Measurements from ENCODE around the gene MRPL36.

Gene MRPL36

DNA sequence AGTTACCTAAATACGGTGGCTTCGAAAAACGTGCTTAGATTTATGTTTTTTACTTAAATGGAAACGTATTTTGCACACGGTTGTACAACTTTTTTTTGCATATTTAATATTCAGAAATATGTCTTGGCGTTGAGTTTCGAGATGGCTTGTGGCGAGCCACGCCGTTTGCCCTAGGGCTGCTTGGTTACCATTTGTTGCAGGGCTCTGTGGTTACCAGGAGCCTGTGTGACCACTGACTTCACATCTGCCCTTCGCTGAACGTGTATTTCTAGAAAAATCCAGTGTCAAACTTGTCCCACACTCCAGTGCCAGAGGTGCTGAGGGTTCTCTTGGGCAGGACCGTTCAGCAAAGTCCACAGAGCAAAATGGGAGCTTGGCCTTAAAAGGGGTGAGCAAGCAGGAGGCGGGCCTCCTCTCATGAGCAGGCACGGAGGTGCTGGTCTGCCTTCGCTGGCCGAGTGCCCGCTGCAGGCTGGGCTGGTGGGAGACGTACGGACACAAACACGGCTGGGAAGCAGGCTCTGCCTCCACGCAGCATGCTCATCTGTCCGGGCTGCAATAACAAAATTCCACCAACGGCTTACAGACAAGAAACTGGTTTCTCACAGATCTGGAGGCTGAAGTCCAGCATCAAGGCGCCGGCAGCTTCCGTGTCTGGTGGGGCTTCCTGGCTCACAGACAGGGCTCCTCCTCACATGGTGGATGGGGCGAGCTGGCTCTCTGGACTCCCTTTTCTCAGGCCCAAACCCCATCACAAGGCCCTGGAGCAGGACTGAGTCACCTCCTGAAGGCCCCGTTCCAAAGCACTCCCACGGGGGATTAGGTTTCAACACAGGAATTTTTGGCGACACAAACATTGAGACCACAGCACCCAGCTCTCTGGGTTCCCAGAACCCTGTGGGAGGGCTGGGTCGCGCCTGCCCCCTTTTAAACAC lies 5.4 kb downstream of the MRPL36 start:
- Histone ChIP-seq H3K9me3 (ENCODE audit: insufficient read depth, low read length) (no peaks in the 10 kb centered on the region), H3K79me2 (ENCODE audit: low read length) (peaks cover 17% of the 10 kb centered on the region), H3K4me1 (ENCODE audit: low read length) (peaks cover 28% of the 10 kb centered on the region), H3K4me3 (ENCODE audit: low read length) (no peak overlapping the region), H4K20me1 (ENCODE audit: insufficient read depth, low read length) (no peaks in the 10 kb centered on the region), H2AFZ (ENCODE audit: low read depth, low read length) (no peak overlapping the region), H3K36me3 (replicated peaks; ENCODE audit: low read depth, low read length) (peaks cover 9% of the 10 kb centered on the region), H3K4me2 (ENCODE audit: low read length) (no peak overlapping the region), H3K9ac (ENCODE audit: low read length) (no peak overlapping the region), H3K27me3 (ENCODE audit: low read depth, low read length) (no peaks in the 10 kb centered on the region), H3K27ac (ENCODE audit: low read length) (no peak overlapping the region)
- TF ChIP-seq CTCF (IDR thresholded peaks at IDR 0.05; ENCODE audit: low read depth, low read length) (no peak), EZH2phosphoT487 (IDR thresholded peaks at IDR 0.05; ENCODE audit: low read depth) (no peak)

DNA sequence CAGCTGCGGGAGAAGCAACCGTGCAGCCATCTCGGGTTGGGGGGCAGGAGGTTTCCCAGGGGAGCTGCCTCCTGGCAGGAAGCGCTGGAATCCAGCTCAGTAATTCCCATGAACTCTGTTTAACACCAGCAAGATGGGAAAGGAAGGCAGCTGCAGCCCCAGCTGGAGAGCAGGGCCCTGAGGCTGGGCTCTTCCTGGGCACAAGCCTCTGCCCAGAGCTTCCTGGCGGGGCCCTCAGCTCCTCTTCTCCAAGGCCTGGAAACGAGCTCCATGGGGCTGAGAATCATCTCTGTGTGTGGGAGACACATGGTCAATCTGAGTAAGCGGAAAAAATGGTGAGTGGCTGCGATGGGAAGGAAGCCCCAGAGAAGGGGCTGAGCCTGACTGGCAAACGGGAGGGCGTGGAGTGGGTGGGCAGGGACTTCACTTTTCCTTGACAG lies 6.3 kb downstream of the MRPL36 start:
- TF ChIP-seq EZH2phosphoT487 (IDR thresholded peaks at IDR 0.05; ENCODE audit: low read depth): no peak
- no peak for TF ChIP-seq CTCF (IDR thresholded peaks at IDR 0.05; ENCODE audit: low read depth, low read length)
- Histone ChIP-seq H3K36me3 (replicated peaks; ENCODE audit: low read depth, low read length) (peaks cover 9% of the 10 kb centered on the region), H2AFZ (ENCODE audit: low read depth, low read length) (peak overlapping the region; percentile 48; the same call in 1 of the 2 replicates), H3K79me2 (ENCODE audit: low read length) (peaks cover 8% of the 10 kb centered on the region), H3K4me2 (ENCODE audit: low read length) (peak overlapping the region; percentile 48), H4K20me1 (ENCODE audit: insufficient read depth, low read length) (no peaks in the 10 kb centered on the region), H3K4me3 (ENCODE audit: low read length) (peak overlapping the region; percentile 42), H3K4me1 (ENCODE audit: low read length) (peaks cover 24% of the 10 kb centered on the region), H3K27ac (ENCODE audit: low read length) (peak overlapping the region; percentile 72), H3K27me3 (ENCODE audit: low read depth, low read length) (no peaks in the 10 kb centered on the region), H3K9me3 (ENCODE audit: insufficient read depth, low read length) (no peaks in the 10 kb centered on the region), H3K9ac (ENCODE audit: low read length) (no peak overlapping the region)

- peaks cover 5% of the 10 kb centered on the region for H3K36me3 ChIP-seq (replicated peaks; ENCODE audit: low read depth, low read length)
- peaks cover 24% of the 10 kb centered on the region for H3K4me1 ChIP-seq (ENCODE audit: low read length)
- no peaks in the 10 kb centered on the region for H3K9me3 ChIP-seq (ENCODE audit: insufficient read depth, low read length)
- H3K27me3 ChIP-seq (ENCODE audit: low read depth, low read length): no peaks in the 10 kb centered on the region
- peak overlapping the region; percentile 72 for H3K27ac ChIP-seq (ENCODE audit: low read length)
- H3K4me3 ChIP-seq (ENCODE audit: low read length): peak overlapping the region; percentile 42
- peak overlapping the region; percentile 48 for H3K4me2 ChIP-seq (ENCODE audit: low read length)
- H2AFZ ChIP-seq (ENCODE audit: low read depth, low read length): peak overlapping the region; percentile 74
- H3K79me2 ChIP-seq (ENCODE audit: low read length): peaks cover 4% of the 10 kb centered on the region
- TF ChIP-seq EZH2phosphoT487 (IDR thresholded peaks at IDR 0.05; ENCODE audit: low read depth) (no peak), CTCF (IDR thresholded peaks at IDR 0.05; ENCODE audit: low read depth, low read length) (no peak)
- 0 out of 2 replicates have a peak overlapping the region, but pooled peaks have one; percentile 6 for H3K9ac ChIP-seq (ENCODE audit: low read length)
- no peaks in the 10 kb centered on the region for H4K20me1 ChIP-seq (ENCODE audit: insufficient read depth, low read length)
Observed at GRCh38 chr5:1792842-1793266, 6.8 kb downstream of the MRPL36 start.

GRCh38 chr5:1791176-1791575 lies 8.5 kb downstream of the MRPL36 start:
- peaks cover 24% of the 10 kb centered on the region for H3K4me1 ChIP-seq (ENCODE audit: low read length)
- no peaks in the 10 kb centered on the region for H3K27me3 ChIP-seq (ENCODE audit: low read depth, low read length)
- H3K9me3 ChIP-seq (ENCODE audit: insufficient read depth, low read length): no peaks in the 10 kb centered on the region
- no peak overlapping the region for H2AFZ ChIP-seq (ENCODE audit: low read depth, low read length)
- no peak overlapping the region for H3K4me3 ChIP-seq (ENCODE audit: low read length)
- TF ChIP-seq CTCF (IDR thresholded peaks at IDR 0.05; ENCODE audit: low read depth, low read length): no peak
- no peak for TF ChIP-seq EZH2phosphoT487 (IDR thresholded peaks at IDR 0.05; ENCODE audit: low read depth)
- no peaks in the 10 kb centered on the region for H3K79me2 ChIP-seq (ENCODE audit: low read length)
- no peak overlapping the region for H3K9ac ChIP-seq (ENCODE audit: low read length)
- H3K36me3 ChIP-seq (replicated peaks; ENCODE audit: low read depth, low read length): peaks cover 2% of the 10 kb centered on the region
- H3K27ac ChIP-seq (ENCODE audit: low read length): no peak overlapping the region
- H4K20me1 ChIP-seq (ENCODE audit: insufficient read depth, low read length): no peaks in the 10 kb centered on the region
- H3K4me2 ChIP-seq (ENCODE audit: low read length): no peak overlapping the region

Measured in OCI-LY3 (cell line).